Measurements from ENCODE around the gene POGZ.

DNA sequence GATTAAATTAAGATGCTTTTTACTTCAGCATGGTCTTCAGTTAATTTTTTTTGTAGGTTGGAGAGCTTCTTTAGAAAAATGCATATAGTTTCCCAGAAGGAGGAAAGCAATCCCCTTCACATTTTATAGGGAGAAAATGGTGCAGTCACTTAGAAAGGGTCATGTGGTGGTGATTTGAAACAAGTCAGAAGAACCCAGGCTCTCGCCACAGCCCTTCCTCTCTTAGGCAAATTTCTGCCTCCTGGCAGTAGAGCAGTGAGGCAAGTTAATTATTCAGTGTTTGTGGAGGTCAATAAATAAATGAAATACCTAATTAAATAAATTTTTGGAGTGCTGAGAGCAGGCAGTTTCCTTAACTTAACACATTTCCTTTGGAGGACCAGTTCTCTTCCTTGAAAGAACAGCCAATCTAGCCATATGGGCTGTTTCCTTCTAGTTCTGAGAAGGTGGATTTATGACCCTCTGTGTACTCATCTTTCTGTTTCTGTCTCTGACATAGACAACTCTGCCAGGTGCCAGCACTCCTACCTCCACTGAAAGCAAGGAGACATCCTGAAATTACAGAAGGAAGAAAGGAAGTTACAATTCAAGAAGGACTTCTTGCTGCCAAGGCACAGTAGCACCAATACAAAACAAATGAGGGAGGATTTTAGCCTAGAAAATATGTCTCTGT is 19.0 kb upstream of the POGZ start:
- TF ChIP-seq, protein P1, sequence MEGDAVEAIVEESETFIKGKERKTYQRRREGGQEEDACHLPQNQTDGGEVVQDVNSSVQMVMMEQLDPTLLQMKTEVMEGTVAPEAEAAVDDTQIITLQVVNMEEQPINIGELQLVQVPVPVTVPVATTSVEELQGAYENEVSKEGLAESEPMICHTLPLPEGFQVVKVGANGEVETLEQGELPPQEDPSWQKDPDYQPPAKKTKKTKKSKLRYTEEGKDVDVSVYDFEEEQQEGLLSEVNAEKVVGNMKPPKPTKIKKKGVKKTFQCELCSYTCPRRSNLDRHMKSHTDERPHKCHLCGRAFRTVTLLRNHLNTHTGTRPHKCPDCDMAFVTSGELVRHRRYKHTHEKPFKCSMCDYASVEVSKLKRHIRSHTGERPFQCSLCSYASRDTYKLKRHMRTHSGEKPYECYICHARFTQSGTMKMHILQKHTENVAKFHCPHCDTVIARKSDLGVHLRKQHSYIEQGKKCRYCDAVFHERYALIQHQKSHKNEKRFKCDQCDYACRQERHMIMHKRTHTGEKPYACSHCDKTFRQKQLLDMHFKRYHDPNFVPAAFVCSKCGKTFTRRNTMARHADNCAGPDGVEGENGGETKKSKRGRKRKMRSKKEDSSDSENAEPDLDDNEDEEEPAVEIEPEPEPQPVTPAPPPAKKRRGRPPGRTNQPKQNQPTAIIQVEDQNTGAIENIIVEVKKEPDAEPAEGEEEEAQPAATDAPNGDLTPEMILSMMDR (IDR thresholded peaks at IDR 0.05; ENCODE audit: poor library complexity), result no peak
- TF ChIP-seq EZH2 (IDR thresholded peaks at IDR 0.05; ENCODE audit: borderline replicate concordance), result no peak

Data from hepatocyte (in vitro differentiated cells).